Stimulated activated CD8-positive, alpha-beta memory T cell treated with anti-CD3 and anti-CD28 coated beads, Interleukin-4, amount 100 ng/mL, for 1 hour (primary cell): Measurements from ENCODE around the gene RBMY1F.
"Not testable (repeated sequence)": the region's sequence is repeated elsewhere in the genome, so short reads cannot be mapped to it uniquely, and the experiment has no call there.

ENCODE experiments used
- DNase-seq, 2 donors: peaks; one replicate each; pipeline ENCODE4 v3.0.0-alpha.2; 2020; ENCODE audit warnings: low read depth in 2 of 2, low spot score in 1 of 2

The RBMY1F gene

GRCh38 chrY:22182823-22183222 is at the start of gene RBMY1F:
Gene RBMY1F (minus strand): TSS chrY:22182923. CDS start chrY:22180969, 1,954 bp downstream.
- not testable (repeated sequence) for DNase-seq

GRCh38 chrY:22151144-22151543 is 31.6 kb downstream of the RBMY1F start:
- DNase-seq: not testable (repeated sequence)

- not testable (repeated sequence) for DNase-seq
Measured at GRCh38 chrY:22141011-22141695, 41.6 kb downstream of the RBMY1F start.

GRCh38 chrY:22134719-22135118 is 48.0 kb downstream of the RBMY1F start:
- not testable (repeated sequence) for DNase-seq

GRCh38 chrY:22130494-22130893 is 52.2 kb downstream of the RBMY1F start:
- not testable (repeated sequence) for DNase-seq
